NCI-H2029 treated with DMSO at 0.1 percent for 48 hours (cell line): ENCODE measurements around the gene ASF1B.
"Not testable (repeated sequence)": the region's sequence is repeated elsewhere in the genome, so short reads cannot be mapped to it uniquely, and the experiment has no call there.

ENCODE experiments used
- DNase-seq: peaks from one replicate; lab custom pipeline; 2025; lab: John Stamatoyannopoulos, UW

Gene ASF1B

GRCh38 chr19:14136509-14137281 lies at the start of gene ASF1B:
ASF1B (minus strand) TSS chr19:14136589; CDS start chr19:14136456, 133 bp downstream.
- peak; percentile 99 for DNase-seq

- DNase-seq = not testable (repeated sequence)
Observed at GRCh38 chr19:14185691-14186090, 49.3 kb upstream of the ASF1B start.

- no peak for DNase-seq
Observed at GRCh38 chr19:14185158-14185557, 48.8 kb upstream of the ASF1B start.

GRCh38 chr19:14183741-14184350 lies 47.5 kb upstream of the ASF1B start:
- no peak for DNase-seq

GRCh38 chr19:14182476-14182875 lies 46.1 kb upstream of the ASF1B start:
- no peak for DNase-seq

- no peak for DNase-seq
Observed at GRCh38 chr19:14181906-14182305, 45.5 kb upstream of the ASF1B start.

- DNase-seq = not testable (repeated sequence)
Observed at GRCh38 chr19:14181199-14181598, 44.8 kb upstream of the ASF1B start.

- no peak for DNase-seq
Observed at GRCh38 chr19:14177496-14178074, 41.2 kb upstream of the ASF1B start.

- DNase-seq = no peak
Observed at GRCh38 chr19:14175351-14175792, 39.0 kb upstream of the ASF1B start.

- no peak for DNase-seq
Observed at GRCh38 chr19:14174883-14175282, 38.5 kb upstream of the ASF1B start.

- no peak for DNase-seq
Observed at GRCh38 chr19:14168993-14169392, 32.6 kb upstream of the ASF1B start.

- DNase-seq = no peak
Observed at GRCh38 chr19:14168259-14168972, 32.0 kb upstream of the ASF1B start.

GRCh38 chr19:14167576-14168138 lies 31.3 kb upstream of the ASF1B start:
- no peak for DNase-seq

- no peak for DNase-seq
Observed at GRCh38 chr19:14166999-14167575, 30.7 kb upstream of the ASF1B start.

GRCh38 chr19:14165990-14166830 lies 29.8 kb upstream of the ASF1B start:
- DNase-seq = no peak

GRCh38 chr19:14164724-14165493 lies 28.5 kb upstream of the ASF1B start:
- DNase-seq = no peak

GRCh38 chr19:14164082-14164481 lies 27.7 kb upstream of the ASF1B start:
- no peak for DNase-seq

GRCh38 chr19:14162871-14163297 lies 26.5 kb upstream of the ASF1B start:
- DNase-seq = no peak

- DNase-seq = no peak
Observed at GRCh38 chr19:14161305-14161704, 24.9 kb upstream of the ASF1B start.
